GM18526 (cell line): Measurements from ENCODE around the gene GID4.

Experiments used
- POLR2A ChIP-seq: IDR thresholded peaks from 3 replicates; pipeline ENCODE4 v1.6.1; 2011; ENCODE audit not compliant: insufficient read length; ENCODE audit errors: extremely low read depth

Gene GID4

DNA sequence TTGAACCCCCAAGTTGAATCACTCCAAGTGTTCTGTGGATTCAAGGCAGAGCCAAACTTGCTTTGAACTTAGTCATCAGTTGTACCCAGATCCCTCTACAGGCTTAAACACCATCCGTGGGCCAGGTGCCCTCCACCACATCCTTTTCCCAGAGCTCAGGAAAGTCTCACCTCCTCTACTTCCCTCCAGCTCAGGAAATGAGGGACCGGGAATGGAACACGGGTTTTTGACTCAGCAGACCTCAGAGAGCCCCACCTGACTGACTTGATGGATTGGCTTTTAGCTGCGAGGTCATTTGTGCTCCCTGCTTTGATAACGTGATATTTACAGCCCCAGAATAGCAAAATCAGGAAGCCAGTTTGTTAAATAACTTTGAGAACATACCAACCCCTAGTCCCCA, 20.1 kb downstream of the GID4 start:
- no peak for TF ChIP-seq POLR2A

DNA sequence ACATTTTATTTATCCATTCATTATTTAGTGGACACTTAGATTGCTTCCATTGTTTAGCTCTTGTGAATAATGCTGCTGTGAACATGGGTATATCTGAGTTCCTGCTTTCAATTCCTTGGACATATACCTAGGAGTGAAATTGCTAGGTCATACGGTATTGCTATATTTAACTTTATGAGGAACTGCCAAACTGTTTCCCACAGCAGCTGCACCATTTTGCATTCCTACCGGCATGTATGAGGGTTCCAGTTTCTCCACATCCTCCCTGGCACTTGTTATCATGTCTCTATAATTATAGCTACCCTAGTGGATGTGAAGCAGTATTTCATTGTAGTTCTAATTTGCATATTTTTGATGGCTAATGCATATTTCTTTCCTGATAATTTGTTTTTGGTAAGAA, 24.8 kb downstream of the GID4 start:
- no peak for TF ChIP-seq POLR2A

GRCh38 chr17:18065546-18065945, 26.3 kb downstream of the GID4 start:
- TF ChIP-seq POLR2A = no peak

DNA sequence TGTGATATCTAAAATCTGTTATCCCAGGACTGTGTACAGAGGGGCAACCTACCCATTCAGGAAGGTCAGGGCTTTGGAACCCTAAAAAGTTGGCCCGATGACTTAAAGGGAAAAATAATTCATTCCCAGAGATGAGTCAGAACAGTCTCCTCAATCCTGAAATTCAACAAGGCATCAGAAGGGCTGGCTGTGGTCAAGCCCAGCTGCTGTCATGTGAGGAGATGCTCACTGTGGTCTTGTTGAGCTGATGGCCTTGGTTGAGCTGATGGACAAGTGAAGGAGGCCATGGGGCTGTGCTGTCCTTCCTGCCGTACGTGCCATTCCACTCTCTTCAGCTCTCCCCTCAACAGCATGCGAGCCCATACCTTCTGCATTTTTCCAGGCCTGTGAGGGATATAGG, 27.7 kb downstream of the GID4 start:
- no peak for TF ChIP-seq POLR2A

GRCh38 chr17:18069101-18069500, 29.9 kb downstream of the GID4 start:
- TF ChIP-seq POLR2A = no peak

DNA sequence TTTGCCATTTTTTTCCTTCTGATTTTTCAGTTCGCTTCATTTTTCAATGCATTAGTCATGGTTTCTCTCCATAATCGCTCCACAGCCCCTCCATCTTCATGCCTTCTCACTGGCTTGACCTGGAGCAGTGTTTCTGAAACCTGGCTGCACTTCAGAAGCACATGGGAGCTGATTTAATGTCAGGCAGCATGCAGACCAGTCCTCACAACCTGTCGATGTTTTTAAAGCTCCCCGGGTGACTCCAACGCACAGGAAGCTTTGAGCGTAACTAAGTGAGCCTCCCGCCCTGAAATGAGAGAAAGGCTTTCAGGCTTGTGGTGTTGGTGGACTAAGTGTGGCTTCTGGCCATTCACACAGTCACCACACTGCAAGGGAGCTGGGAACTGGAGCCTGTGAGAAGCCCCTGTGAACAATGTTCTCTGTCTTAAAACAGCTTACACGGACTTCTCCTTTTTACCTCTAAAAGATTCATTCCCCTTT, 31.7 kb downstream of the GID4 start:
- TF ChIP-seq POLR2A = no peak

- TF ChIP-seq POLR2A = no peak
These were observed 32.5 kb downstream of the GID4 start for GRCh38 chr17:18071751-18072150.

GRCh38 chr17:18074566-18075272, 35.5 kb downstream of the GID4 start:
- no peak for TF ChIP-seq POLR2A

DNA sequence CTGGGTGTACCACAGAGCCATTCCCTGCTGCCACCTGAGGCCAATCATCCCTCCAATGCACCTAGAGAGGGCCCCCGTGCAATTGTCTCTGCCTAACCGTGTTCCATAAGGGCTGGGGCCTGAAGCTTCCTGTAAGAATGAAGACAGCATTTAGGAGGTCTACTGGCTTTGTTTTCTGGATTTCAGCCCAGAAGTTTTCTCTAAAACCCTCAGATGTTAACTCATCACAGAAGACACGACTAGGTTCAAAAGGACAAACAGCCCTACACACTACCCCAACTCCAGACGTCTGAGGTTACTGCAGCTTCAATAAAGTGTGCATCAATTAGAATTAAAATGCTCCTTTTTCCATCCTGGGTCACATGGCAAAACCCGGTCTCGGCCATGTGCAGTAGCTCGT, 37.7 kb downstream of the GID4 start:
- TF ChIP-seq POLR2A = no peak

GRCh38 chr17:18079543-18079942, 40.3 kb downstream of the GID4 start:
- no peak for TF ChIP-seq POLR2A

GRCh38 chr17:18084256-18084655, 45.0 kb downstream of the GID4 start:
- no peak for TF ChIP-seq POLR2A

DNA sequence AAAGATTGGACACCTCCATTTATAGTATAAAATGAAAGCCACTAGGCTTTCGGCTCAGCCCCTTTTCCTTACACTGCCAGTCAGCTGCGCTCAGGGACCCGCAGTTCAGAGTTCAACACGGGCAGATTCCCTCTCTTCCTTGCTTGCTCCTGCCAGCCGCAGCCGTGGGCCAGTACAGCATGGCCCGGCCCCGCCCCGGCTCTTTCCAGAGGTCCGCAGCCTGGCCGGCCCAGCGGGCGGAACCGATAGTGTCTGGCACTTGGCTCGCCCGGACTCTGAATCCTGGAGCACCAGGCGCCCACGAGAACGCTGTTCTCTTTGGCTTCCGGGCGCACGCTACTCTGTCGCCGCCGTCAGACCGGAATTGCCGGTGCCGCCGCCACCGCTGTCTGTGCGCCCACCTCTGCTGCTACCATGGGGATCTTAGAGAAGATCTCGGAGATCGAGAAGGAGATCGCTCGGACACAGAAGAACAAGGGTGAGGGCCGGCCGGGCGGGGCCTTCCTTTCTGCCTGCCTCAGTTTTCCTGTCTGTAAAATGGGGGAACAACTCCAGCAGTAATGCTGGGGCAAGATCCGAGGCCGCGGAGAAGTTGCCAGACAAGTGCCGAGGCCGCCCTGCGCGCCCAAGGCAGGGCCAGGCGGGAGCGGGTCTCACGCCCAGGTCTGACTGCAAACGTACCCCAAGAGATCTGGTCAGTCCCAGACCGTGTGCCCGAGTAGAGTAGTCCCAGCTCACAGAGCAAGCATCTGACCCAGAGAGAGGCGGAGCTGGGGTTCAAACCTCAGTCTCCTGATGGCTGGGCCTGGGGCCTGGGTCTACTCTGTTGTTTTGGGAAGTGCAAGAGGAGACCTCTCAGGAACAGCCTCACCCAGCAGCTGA, 48.6 kb downstream of the GID4 start, which contains the start of gene DRG2:
Gene DRG2 (plus strand): TSS at position 339 of the 882 bp plus-strand sequence. CDS start 76 bp downstream, at position 415.
- peak; percentile 84 for TF ChIP-seq POLR2A

DNA sequence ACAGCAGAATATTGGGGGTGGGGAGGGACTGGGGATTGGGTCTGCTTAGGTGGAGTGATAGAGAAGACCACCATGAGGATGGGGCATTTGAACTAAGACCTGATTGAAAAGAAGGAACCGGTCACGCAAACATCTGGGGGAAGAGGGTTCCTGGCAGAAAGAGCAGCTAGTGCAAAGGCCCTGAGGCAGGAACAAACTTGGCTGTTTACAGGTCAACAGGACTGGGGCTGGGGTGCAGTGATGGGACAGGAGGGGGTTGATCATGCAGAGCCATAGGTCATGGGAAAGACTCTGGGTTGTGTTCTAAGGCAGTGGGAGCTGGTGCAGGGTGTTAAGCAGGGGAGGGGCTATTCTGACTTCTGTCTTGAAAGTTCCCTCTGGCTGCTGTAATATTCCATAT, 50.4 kb downstream of the GID4 start:
- no peak for TF ChIP-seq POLR2A

DNA sequence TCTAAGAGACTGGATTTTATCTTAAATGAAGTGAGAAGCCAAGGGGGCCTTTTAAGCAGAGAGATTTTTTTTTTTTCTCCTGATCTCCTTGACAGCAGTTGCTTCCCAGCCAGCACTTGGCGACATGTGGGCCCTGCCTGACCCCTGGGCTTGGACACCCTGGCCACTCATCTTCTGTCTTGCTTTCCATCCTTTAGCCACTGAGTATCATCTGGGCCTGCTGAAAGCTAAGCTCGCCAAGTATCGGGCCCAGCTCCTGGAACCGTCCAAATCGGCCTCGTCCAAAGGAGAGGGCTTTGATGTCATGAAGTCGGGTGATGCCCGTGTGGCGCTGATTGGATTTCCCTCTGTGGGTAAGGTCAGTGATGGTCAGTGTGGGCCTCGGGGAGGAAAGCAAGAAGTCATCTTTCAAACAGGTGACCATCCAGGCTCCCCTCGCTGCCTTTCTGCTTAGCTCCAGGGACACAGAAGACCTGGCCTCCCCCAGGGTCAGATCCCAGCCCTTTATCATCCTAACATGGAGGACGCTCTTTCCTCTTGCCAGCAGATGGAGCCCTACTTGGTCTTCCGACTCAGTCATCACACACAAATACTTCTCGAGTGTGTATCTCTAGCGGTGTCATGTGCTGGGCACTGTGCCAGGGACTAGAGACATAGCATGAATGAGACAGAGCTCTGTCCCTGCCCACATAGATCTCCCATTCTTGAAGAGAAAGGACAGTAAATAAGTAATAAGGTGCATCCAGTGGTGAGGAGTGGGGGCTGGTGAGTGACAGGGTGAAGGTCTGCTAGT, 54.6 kb downstream of the GID4 start:
- no peak for TF ChIP-seq POLR2A

- TF ChIP-seq POLR2A = no peak
These were observed 55.2 kb downstream of the GID4 start for GRCh38 chr17:18094409-18094807.

GRCh38 chr17:18099516-18099915, 60.3 kb downstream of the GID4 start:
- TF ChIP-seq POLR2A = no peak

- no peak for TF ChIP-seq POLR2A
These were observed 61.4 kb downstream of the GID4 start for GRCh38 chr17:18100616-18101015.
